HEK293 (cell line): ENCODE measurements around the gene CDIPT.

Experiments
- IKZF3 ChIP-seq: fragments of 450-650 bp; IDR thresholded peaks from 2 replicates; pipeline ENCODE4 v1.5.0; 2018; ENCODE audit warnings: missing biosample characterization, mild to moderate bottlenecking, missing genetic modification characterization, moderate library complexity
- KLF1 ChIP-seq: fragments of 450-650 bp; formaldehyde crosslinking; IDR thresholded peaks from 2 replicates; pipeline ENCODE4 v1.5.1; 2016; ENCODE audit warnings: missing biosample characterization, missing genetic modification characterization
- ZBTB1 ChIP-seq: fragments of 450-650 bp; formaldehyde crosslinking; IDR thresholded peaks from 2 replicates; pipeline ENCODE4 v1.5.1; 2016; ENCODE audit warnings: missing biosample characterization, missing genetic modification characterization
- ZBTB7A ChIP-seq: fragments of 450-650 bp; formaldehyde crosslinking; IDR thresholded peaks from 2 replicates; pipeline ENCODE4 v1.5.1; 2016; ENCODE audit warnings: low read depth, missing biosample characterization, missing genetic modification characterization
- ZNF112 ChIP-seq: fragments of 450-650 bp; formaldehyde crosslinking; IDR thresholded peaks from 2 replicates; pipeline ENCODE4 v1.5.0; 2017; ENCODE audit warnings: missing biosample characterization, missing genetic modification characterization
- ZNF324 ChIP-seq: fragments of 450-650 bp; formaldehyde crosslinking; IDR thresholded peaks from 2 replicates; pipeline ENCODE4 v1.5.1; 2016; ENCODE audit warnings: missing biosample characterization, missing genetic modification characterization
- ZNF571 ChIP-seq: fragments of 450-650 bp; formaldehyde crosslinking; IDR thresholded peaks from 2 replicates; pipeline ENCODE4 v1.5.0; 2017; ENCODE audit warnings: missing biosample characterization, missing genetic modification characterization
- TF ChIP-seq, protein P1 (sequence below): fragments of 450-650 bp; formaldehyde crosslinking; IDR thresholded peaks from 2 replicates; pipeline ENCODE4 v1.5.1; 2017; ENCODE audit warnings: missing biosample characterization, missing genetic modification characterization
- TF ChIP-seq, protein P2 (sequence below): sonication (generic); formaldehyde crosslinking; IDR thresholded peaks from 2 replicates; pipeline ENCODE4 v1.8.1; 2022; ENCODE audit warnings: mild to moderate bottlenecking, moderate library complexity, missing genetic modification reagents
- TF ChIP-seq, protein P3 (sequence below): fragments of 450-650 bp; formaldehyde crosslinking; IDR thresholded peaks from 2 replicates; pipeline ENCODE4 v1.5.1; 2016; ENCODE audit warnings: missing biosample characterization, missing genetic modification characterization, borderline replicate concordance
- TF ChIP-seq, protein P4 (sequence below): fragments of 450-650 bp; formaldehyde crosslinking; IDR thresholded peaks from 2 replicates; pipeline ENCODE4 v1.5.1; 2016; ENCODE audit warnings: missing biosample characterization, missing genetic modification characterization
- TF ChIP-seq, protein P5 (sequence below): fragments of 450-650 bp; formaldehyde crosslinking; IDR thresholded peaks from 2 replicates; pipeline ENCODE4 v1.5.1; 2016; ENCODE audit warnings: missing biosample characterization, missing genetic modification characterization
- TF ChIP-seq, protein P6 (sequence below): fragments of 450-650 bp; formaldehyde crosslinking; IDR thresholded peaks from 2 replicates; pipeline ENCODE4 v1.5.1; 2016; ENCODE audit warnings: missing biosample characterization, missing genetic modification characterization

DNA sequence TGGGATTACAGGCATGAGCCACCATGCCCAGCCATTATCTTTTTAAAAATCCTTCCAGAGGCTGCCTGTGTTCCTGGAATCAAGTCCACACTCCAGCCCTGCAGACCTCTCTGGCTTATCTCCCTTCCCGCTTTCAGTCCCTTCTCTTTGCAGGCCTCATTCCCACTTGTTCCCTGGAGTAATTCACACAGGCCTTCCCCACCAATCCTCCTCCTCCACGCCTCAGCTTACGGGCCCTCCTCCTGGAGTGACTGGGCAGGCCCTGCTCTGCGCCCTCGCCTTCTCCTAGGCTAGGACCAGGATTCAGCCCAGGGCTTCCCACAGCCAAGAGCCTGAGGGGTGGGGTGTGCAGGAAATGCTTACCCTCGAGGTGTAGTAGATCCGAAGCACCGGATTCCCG lies 2.8 kb downstream of the CDIPT start:
- TF ChIP-seq ZBTB1 (no peak), ZNF571 (tag by site-specific recombination) (no peak), KLF1 (tag by site-specific recombination) (no peak), ZNF324 (tag by site-specific recombination) (no peak), ZBTB7A (tag by site-specific recombination) (no peak), ZNF112 (tag by site-specific recombination) (no peak), IKZF3 (tag by site-specific recombination) (no peak)
- TF ChIP-seq, protein P1, sequence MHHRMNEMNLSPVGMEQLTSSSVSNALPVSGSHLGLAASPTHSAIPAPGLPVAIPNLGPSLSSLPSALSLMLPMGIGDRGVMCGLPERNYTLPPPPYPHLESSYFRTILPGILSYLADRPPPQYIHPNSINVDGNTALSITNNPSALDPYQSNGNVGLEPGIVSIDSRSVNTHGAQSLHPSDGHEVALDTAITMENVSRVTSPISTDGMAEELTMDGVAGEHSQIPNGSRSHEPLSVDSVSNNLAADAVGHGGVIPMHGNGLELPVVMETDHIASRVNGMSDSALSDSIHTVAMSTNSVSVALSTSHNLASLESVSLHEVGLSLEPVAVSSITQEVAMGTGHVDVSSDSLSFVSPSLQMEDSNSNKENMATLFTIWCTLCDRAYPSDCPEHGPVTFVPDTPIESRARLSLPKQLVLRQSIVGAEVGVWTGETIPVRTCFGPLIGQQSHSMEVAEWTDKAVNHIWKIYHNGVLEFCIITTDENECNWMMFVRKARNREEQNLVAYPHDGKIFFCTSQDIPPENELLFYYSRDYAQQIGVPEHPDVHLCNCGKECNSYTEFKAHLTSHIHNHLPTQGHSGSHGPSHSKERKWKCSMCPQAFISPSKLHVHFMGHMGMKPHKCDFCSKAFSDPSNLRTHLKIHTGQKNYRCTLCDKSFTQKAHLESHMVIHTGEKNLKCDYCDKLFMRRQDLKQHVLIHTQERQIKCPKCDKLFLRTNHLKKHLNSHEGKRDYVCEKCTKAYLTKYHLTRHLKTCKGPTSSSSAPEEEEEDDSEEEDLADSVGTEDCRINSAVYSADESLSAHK (tag by site-specific recombination): no peak
- TF ChIP-seq, protein P2, sequence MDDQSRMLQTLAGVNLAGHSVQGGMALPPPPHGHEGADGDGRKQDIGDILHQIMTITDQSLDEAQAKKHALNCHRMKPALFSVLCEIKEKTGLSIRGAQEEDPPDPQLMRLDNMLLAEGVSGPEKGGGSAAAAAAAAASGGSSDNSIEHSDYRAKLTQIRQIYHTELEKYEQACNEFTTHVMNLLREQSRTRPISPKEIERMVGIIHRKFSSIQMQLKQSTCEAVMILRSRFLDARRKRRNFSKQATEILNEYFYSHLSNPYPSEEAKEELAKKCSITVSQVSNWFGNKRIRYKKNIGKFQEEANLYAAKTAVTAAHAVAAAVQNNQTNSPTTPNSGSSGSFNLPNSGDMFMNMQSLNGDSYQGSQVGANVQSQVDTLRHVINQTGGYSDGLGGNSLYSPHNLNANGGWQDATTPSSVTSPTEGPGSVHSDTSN (CRISPR knock-in tag): no peak
- TF ChIP-seq, protein P3, sequence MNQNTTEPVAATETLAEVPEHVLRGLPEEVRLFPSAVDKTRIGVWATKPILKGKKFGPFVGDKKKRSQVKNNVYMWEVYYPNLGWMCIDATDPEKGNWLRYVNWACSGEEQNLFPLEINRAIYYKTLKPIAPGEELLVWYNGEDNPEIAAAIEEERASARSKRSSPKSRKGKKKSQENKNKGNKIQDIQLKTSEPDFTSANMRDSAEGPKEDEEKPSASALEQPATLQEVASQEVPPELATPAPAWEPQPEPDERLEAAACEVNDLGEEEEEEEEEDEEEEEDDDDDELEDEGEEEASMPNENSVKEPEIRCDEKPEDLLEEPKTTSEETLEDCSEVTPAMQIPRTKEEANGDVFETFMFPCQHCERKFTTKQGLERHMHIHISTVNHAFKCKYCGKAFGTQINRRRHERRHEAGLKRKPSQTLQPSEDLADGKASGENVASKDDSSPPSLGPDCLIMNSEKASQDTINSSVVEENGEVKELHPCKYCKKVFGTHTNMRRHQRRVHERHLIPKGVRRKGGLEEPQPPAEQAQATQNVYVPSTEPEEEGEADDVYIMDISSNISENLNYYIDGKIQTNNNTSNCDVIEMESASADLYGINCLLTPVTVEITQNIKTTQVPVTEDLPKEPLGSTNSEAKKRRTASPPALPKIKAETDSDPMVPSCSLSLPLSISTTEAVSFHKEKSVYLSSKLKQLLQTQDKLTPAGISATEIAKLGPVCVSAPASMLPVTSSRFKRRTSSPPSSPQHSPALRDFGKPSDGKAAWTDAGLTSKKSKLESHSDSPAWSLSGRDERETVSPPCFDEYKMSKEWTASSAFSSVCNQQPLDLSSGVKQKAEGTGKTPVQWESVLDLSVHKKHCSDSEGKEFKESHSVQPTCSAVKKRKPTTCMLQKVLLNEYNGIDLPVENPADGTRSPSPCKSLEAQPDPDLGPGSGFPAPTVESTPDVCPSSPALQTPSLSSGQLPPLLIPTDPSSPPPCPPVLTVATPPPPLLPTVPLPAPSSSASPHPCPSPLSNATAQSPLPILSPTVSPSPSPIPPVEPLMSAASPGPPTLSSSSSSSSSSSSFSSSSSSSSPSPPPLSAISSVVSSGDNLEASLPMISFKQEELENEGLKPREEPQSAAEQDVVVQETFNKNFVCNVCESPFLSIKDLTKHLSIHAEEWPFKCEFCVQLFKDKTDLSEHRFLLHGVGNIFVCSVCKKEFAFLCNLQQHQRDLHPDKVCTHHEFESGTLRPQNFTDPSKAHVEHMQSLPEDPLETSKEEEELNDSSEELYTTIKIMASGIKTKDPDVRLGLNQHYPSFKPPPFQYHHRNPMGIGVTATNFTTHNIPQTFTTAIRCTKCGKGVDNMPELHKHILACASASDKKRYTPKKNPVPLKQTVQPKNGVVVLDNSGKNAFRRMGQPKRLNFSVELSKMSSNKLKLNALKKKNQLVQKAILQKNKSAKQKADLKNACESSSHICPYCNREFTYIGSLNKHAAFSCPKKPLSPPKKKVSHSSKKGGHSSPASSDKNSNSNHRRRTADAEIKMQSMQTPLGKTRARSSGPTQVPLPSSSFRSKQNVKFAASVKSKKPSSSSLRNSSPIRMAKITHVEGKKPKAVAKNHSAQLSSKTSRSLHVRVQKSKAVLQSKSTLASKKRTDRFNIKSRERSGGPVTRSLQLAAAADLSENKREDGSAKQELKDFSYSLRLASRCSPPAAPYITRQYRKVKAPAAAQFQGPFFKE (tag by site-specific recombination): no peak
- TF ChIP-seq, protein P4, sequence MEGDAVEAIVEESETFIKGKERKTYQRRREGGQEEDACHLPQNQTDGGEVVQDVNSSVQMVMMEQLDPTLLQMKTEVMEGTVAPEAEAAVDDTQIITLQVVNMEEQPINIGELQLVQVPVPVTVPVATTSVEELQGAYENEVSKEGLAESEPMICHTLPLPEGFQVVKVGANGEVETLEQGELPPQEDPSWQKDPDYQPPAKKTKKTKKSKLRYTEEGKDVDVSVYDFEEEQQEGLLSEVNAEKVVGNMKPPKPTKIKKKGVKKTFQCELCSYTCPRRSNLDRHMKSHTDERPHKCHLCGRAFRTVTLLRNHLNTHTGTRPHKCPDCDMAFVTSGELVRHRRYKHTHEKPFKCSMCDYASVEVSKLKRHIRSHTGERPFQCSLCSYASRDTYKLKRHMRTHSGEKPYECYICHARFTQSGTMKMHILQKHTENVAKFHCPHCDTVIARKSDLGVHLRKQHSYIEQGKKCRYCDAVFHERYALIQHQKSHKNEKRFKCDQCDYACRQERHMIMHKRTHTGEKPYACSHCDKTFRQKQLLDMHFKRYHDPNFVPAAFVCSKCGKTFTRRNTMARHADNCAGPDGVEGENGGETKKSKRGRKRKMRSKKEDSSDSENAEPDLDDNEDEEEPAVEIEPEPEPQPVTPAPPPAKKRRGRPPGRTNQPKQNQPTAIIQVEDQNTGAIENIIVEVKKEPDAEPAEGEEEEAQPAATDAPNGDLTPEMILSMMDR (tag by site-specific recombination): no peak
- TF ChIP-seq, protein P5, sequence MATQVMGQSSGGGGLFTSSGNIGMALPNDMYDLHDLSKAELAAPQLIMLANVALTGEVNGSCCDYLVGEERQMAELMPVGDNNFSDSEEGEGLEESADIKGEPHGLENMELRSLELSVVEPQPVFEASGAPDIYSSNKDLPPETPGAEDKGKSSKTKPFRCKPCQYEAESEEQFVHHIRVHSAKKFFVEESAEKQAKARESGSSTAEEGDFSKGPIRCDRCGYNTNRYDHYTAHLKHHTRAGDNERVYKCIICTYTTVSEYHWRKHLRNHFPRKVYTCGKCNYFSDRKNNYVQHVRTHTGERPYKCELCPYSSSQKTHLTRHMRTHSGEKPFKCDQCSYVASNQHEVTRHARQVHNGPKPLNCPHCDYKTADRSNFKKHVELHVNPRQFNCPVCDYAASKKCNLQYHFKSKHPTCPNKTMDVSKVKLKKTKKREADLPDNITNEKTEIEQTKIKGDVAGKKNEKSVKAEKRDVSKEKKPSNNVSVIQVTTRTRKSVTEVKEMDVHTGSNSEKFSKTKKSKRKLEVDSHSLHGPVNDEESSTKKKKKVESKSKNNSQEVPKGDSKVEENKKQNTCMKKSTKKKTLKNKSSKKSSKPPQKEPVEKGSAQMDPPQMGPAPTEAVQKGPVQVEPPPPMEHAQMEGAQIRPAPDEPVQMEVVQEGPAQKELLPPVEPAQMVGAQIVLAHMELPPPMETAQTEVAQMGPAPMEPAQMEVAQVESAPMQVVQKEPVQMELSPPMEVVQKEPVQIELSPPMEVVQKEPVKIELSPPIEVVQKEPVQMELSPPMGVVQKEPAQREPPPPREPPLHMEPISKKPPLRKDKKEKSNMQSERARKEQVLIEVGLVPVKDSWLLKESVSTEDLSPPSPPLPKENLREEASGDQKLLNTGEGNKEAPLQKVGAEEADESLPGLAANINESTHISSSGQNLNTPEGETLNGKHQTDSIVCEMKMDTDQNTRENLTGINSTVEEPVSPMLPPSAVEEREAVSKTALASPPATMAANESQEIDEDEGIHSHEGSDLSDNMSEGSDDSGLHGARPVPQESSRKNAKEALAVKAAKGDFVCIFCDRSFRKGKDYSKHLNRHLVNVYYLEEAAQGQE (tag by site-specific recombination): no peak
- TF ChIP-seq, protein P6, sequence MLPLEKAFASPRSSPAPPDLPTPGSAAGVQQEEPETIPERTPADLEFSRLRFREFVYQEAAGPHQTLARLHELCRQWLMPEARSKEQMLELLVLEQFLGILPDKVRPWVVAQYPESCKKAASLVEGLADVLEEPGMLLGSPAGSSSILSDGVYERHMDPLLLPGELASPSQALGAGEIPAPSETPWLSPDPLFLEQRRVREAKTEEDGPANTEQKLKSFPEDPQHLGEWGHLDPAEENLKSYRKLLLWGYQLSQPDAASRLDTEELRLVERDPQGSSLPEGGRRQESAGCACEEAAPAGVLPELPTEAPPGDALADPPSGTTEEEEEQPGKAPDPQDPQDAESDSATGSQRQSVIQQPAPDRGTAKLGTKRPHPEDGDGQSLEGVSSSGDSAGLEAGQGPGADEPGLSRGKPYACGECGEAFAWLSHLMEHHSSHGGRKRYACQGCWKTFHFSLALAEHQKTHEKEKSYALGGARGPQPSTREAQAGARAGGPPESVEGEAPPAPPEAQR (tag by site-specific recombination): no peak
